ENCODE measurements around the gene HPRT1. TPM values are rescaled to one million over a fixed set of nuclear protein-coding genes. Genes with fewer than 3 reads are reported as not detected.

HPRT1 gene
- total RNA-seq, 1 experiment from 2014 or later, result 38.2 TPM

DNA sequence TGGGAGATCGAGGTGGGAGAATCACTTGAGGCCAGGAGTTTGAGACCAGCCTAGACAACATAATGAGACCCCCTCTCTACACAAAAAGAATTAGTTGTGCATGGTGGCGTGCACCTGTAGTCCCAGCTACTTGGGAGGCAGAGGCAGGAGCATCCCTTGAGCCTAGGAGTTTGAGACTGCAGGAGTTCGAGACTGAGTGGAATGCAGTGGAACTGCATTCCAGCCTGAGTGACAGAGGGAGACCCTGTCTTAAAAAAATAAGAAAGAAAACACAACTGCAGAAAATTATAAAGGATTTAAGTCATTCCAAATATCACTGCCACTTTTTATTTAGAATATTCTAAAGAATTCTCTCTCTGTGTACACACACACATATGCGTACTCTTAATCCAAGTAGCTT, 18.4 kb downstream of the HPRT1 start:
- DNase-seq (ENCODE audit: low spot score), result no peak
- H3K9me3 Mint-ChIP-seq, result no peaks in the 10 kb centered on the region
- H3K36me3 Mint-ChIP-seq, result peaks cover 22% of the 10 kb centered on the region
- CTCF ChIA-PET, result no interaction called here
- H3K27me3 Mint-ChIP-seq (ENCODE audit: low read depth), result no peaks in the 10 kb centered on the region
- H3K4me3 Mint-ChIP-seq, result no peak overlapping the region
- no peaks in the 10 kb centered on the region for H3K4me1 Mint-ChIP-seq
- POLR2A ChIA-PET, result no interaction called here
- ATAC-seq, result no peak
- no peak for TF ChIP-seq CREM (CRISPR knock-in tag; IDR thresholded peaks at IDR 0.05)
- TF ChIP-seq ZNF219 (CRISPR knock-in tag; IDR thresholded peaks at IDR 0.05; ENCODE audit: borderline replicate concordance), result no peak
- TF ChIP-seq, protein P1, sequence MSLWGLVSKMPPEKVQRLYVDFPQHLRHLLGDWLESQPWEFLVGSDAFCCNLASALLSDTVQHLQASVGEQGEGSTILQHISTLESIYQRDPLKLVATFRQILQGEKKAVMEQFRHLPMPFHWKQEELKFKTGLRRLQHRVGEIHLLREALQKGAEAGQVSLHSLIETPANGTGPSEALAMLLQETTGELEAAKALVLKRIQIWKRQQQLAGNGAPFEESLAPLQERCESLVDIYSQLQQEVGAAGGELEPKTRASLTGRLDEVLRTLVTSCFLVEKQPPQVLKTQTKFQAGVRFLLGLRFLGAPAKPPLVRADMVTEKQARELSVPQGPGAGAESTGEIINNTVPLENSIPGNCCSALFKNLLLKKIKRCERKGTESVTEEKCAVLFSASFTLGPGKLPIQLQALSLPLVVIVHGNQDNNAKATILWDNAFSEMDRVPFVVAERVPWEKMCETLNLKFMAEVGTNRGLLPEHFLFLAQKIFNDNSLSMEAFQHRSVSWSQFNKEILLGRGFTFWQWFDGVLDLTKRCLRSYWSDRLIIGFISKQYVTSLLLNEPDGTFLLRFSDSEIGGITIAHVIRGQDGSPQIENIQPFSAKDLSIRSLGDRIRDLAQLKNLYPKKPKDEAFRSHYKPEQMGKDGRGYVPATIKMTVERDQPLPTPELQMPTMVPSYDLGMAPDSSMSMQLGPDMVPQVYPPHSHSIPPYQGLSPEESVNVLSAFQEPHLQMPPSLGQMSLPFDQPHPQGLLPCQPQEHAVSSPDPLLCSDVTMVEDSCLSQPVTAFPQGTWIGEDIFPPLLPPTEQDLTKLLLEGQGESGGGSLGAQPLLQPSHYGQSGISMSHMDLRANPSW (CRISPR knock-in tag; conservative IDR thresholded peaks at IDR 0.05; ENCODE audit: low read depth), result no peak
- no peak for TF ChIP-seq MYBL2 (CRISPR knock-in tag; IDR thresholded peaks at IDR 0.05)
- TF ChIP-seq KAT7 (CRISPR knock-in tag; IDR thresholded peaks at IDR 0.05; ENCODE audit: borderline replicate concordance), result no peak
- TF ChIP-seq NR1H2 (CRISPR knock-in tag; IDR thresholded peaks at IDR 0.05), result no peak
- no peak for TF ChIP-seq FOXK1 (CRISPR knock-in tag; IDR thresholded peaks at IDR 0.05)
- TF ChIP-seq, protein P2, sequence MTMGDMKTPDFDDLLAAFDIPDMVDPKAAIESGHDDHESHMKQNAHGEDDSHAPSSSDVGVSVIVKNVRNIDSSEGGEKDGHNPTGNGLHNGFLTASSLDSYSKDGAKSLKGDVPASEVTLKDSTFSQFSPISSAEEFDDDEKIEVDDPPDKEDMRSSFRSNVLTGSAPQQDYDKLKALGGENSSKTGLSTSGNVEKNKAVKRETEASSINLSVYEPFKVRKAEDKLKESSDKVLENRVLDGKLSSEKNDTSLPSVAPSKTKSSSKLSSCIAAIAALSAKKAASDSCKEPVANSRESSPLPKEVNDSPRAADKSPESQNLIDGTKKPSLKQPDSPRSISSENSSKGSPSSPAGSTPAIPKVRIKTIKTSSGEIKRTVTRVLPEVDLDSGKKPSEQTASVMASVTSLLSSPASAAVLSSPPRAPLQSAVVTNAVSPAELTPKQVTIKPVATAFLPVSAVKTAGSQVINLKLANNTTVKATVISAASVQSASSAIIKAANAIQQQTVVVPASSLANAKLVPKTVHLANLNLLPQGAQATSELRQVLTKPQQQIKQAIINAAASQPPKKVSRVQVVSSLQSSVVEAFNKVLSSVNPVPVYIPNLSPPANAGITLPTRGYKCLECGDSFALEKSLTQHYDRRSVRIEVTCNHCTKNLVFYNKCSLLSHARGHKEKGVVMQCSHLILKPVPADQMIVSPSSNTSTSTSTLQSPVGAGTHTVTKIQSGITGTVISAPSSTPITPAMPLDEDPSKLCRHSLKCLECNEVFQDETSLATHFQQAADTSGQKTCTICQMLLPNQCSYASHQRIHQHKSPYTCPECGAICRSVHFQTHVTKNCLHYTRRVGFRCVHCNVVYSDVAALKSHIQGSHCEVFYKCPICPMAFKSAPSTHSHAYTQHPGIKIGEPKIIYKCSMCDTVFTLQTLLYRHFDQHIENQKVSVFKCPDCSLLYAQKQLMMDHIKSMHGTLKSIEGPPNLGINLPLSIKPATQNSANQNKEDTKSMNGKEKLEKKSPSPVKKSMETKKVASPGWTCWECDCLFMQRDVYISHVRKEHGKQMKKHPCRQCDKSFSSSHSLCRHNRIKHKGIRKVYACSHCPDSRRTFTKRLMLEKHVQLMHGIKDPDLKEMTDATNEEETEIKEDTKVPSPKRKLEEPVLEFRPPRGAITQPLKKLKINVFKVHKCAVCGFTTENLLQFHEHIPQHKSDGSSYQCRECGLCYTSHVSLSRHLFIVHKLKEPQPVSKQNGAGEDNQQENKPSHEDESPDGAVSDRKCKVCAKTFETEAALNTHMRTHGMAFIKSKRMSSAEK (CRISPR knock-in tag; IDR thresholded peaks at IDR 0.05; ENCODE audit: borderline replicate concordance), result no peak
- no peak for TF ChIP-seq ETV6 (CRISPR knock-in tag; IDR thresholded peaks at IDR 0.05)
- TF ChIP-seq EMX1 (CRISPR knock-in tag; IDR thresholded peaks at IDR 0.05), result no peak
- no peak for TF ChIP-seq FOXP1 (CRISPR knock-in tag; IDR thresholded peaks at IDR 0.05; ENCODE audit: borderline replicate concordance)
- TF ChIP-seq TEAD1 (CRISPR knock-in tag; IDR thresholded peaks at IDR 0.05), result no peak
- TF ChIP-seq, protein P3, sequence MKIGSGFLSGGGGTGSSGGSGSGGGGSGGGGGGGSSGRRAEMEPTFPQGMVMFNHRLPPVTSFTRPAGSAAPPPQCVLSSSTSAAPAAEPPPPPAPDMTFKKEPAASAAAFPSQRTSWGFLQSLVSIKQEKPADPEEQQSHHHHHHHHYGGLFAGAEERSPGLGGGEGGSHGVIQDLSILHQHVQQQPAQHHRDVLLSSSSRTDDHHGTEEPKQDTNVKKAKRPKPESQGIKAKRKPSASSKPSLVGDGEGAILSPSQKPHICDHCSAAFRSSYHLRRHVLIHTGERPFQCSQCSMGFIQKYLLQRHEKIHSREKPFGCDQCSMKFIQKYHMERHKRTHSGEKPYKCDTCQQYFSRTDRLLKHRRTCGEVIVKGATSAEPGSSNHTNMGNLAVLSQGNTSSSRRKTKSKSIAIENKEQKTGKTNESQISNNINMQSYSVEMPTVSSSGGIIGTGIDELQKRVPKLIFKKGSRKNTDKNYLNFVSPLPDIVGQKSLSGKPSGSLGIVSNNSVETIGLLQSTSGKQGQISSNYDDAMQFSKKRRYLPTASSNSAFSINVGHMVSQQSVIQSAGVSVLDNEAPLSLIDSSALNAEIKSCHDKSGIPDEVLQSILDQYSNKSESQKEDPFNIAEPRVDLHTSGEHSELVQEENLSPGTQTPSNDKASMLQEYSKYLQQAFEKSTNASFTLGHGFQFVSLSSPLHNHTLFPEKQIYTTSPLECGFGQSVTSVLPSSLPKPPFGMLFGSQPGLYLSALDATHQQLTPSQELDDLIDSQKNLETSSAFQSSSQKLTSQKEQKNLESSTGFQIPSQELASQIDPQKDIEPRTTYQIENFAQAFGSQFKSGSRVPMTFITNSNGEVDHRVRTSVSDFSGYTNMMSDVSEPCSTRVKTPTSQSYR (CRISPR knock-in tag; IDR thresholded peaks at IDR 0.05), result no peak
- TF ChIP-seq RORB (CRISPR knock-in tag; IDR thresholded peaks at IDR 0.05), result no peak
- TF ChIP-seq ELF4 (CRISPR knock-in tag; IDR thresholded peaks at IDR 0.05; ENCODE audit: low read depth), result no peak
- no peak for TF ChIP-seq ZNF671 (CRISPR knock-in tag; IDR thresholded peaks at IDR 0.05)
- no peak for TF ChIP-seq ESRRA (CRISPR knock-in tag; IDR thresholded peaks at IDR 0.05; ENCODE audit: borderline replicate concordance)
- H3K27ac Mint-ChIP-seq, result no peak overlapping the region

DNA sequence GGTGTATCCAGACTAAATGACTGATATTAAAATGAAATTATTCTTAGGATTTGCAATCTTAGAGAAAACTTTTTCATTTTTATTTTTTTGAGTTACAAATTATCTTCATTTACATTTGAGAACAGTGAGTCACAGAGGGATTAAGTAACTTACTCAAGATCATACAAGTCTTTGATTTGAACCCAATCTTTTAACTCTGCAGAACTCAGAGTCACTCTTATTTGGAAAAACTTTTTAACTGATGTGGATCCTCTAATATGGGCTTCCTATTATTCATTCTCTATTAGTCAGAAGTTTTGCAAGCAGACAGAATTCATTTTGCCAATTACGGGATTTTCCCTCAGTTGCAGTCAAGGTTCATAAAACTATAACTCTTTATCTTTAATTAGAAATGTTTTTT, 20.1 kb downstream of the HPRT1 start:
- no peaks in the 10 kb centered on the region for H3K9me3 Mint-ChIP-seq
- H3K27ac Mint-ChIP-seq, result no peak overlapping the region
- no peak overlapping the region for H3K4me3 Mint-ChIP-seq
- H3K4me1 Mint-ChIP-seq, result no peaks in the 10 kb centered on the region
- CTCF ChIA-PET, result no interaction called here
- ATAC-seq (no peak), DNase-seq (ENCODE audit: low spot score) (no peak)
- H3K27me3 Mint-ChIP-seq (ENCODE audit: low read depth), result no peaks in the 10 kb centered on the region
- H3K36me3 Mint-ChIP-seq, result peaks cover 22% of the 10 kb centered on the region
- POLR2A ChIA-PET, result no interaction called here
- TF ChIP-seq, protein P4, sequence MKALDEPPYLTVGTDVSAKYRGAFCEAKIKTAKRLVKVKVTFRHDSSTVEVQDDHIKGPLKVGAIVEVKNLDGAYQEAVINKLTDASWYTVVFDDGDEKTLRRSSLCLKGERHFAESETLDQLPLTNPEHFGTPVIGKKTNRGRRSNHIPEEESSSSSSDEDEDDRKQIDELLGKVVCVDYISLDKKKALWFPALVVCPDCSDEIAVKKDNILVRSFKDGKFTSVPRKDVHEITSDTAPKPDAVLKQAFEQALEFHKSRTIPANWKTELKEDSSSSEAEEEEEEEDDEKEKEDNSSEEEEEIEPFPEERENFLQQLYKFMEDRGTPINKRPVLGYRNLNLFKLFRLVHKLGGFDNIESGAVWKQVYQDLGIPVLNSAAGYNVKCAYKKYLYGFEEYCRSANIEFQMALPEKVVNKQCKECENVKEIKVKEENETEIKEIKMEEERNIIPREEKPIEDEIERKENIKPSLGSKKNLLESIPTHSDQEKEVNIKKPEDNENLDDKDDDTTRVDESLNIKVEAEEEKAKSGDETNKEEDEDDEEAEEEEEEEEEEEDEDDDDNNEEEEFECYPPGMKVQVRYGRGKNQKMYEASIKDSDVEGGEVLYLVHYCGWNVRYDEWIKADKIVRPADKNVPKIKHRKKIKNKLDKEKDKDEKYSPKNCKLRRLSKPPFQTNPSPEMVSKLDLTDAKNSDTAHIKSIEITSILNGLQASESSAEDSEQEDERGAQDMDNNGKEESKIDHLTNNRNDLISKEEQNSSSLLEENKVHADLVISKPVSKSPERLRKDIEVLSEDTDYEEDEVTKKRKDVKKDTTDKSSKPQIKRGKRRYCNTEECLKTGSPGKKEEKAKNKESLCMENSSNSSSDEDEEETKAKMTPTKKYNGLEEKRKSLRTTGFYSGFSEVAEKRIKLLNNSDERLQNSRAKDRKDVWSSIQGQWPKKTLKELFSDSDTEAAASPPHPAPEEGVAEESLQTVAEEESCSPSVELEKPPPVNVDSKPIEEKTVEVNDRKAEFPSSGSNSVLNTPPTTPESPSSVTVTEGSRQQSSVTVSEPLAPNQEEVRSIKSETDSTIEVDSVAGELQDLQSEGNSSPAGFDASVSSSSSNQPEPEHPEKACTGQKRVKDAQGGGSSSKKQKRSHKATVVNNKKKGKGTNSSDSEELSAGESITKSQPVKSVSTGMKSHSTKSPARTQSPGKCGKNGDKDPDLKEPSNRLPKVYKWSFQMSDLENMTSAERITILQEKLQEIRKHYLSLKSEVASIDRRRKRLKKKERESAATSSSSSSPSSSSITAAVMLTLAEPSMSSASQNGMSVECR (CRISPR knock-in tag; IDR thresholded peaks at IDR 0.05; ENCODE audit: borderline replicate concordance), result no peak
- TF ChIP-seq TCF7 (CRISPR knock-in tag; IDR thresholded peaks at IDR 0.05; ENCODE audit: low read depth) (no peak), TP53 (CRISPR knock-in tag; IDR thresholded peaks at IDR 0.05) (no peak), JUN (CRISPR knock-in tag; IDR thresholded peaks at IDR 0.05) (no peak)
- TF ChIP-seq, protein P5, sequence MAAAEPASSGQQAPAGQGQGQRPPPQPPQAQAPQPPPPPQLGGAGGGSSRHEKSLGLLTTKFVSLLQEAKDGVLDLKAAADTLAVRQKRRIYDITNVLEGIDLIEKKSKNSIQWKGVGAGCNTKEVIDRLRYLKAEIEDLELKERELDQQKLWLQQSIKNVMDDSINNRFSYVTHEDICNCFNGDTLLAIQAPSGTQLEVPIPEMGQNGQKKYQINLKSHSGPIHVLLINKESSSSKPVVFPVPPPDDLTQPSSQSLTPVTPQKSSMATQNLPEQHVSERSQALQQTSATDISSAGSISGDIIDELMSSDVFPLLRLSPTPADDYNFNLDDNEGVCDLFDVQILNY (CRISPR knock-in tag; IDR thresholded peaks at IDR 0.05), result no peak
